ENCODE data around the gene RPS6KA2.

GRCh38 chr6:166444446-166444845, 182.6 kb downstream of the RPS6KA2 start:
- TF ChIP-seq CTCF (IDR thresholded peaks at IDR 0.05) (no peak), POLR2A (IDR thresholded peaks at IDR 0.05) (no peak)

Measured in Peyer's patch (tissue), 4 donors.